Erythroblast (primary cell): ENCODE data around the gene HAPLN1.

Source experiments
- GATA1 ChIP-seq: IDR thresholded peaks from 2 replicates; pipeline ENCODE4 v1.6.1; 2011; ENCODE audit warnings: low read depth, mild to moderate bottlenecking, control low read depth, low read length, moderate library complexity
- POLR2A ChIP-seq: IDR thresholded peaks from 2 replicates; pipeline ENCODE4 v1.6.1; 2011; ENCODE audit warnings: mild to moderate bottlenecking, low read length

GRCh38 chr5:83744821-83745220 is 24.2 kb upstream of the HAPLN1 start:
- TF ChIP-seq POLR2A, result no peak
- TF ChIP-seq GATA1, result no peak
